ENCODE measurements around the gene GATA3.
"Not testable (repeated sequence)": the region's sequence is repeated elsewhere in the genome, so short reads cannot be mapped to it uniquely, and the experiment has no call there.

The GATA3 gene

GRCh38 chr10:8054494-8055407 lies at the start of gene GATA3:
TSS of gene GATA3 (plus strand) at chr10:8054688. CDS start at chr10:8055656, 968 bp downstream.
- peak; percentile 87 for DNase-seq

GRCh38 chr10:8006274-8006999 lies 48.1 kb upstream of the GATA3 start:
- DNase-seq, result no peak

DNA sequence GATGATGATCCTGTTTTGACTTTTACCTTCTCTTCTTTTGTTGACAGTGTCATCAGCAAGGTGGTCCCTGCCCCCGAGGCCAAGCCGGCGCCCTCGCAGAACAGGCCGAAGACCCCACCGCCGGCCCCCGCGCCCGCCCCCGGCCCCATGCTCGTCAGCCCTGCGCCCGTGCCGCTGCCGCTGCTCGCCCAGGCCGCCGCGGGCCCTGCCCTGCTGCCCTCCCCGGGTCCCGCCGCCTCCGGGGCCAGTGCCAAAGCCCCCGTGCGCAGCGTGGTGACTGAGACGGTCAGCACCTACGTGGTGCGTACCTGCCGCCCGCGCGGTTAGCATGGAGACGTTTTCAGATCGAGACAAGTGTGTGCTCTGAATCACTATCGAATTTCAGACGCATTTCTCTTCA lies 45.5 kb upstream of the GATA3 start:
- no peak for DNase-seq

- no peak for DNase-seq
Observed at GRCh38 chr10:8013006-8013405, 41.5 kb upstream of the GATA3 start.

DNA sequence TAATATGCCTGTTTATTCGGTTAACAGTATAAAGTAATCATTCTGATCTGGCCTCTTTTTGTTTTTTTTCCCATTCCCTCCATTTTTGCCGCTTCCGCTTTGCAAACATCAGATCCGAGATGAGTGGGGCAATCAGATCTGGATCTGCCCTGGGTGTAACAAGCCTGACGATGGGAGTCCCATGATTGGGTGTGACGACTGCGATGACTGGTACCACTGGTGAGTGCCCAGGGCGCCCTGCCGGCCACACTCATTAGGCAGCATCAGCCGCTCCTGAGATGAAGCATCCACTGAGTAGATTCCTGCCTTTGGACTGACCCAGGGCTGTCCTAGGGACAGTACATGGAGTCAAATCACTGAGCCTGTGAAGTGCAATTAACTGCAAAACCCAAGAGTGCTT lies 40.9 kb upstream of the GATA3 start:
- no peak for DNase-seq

- no peak for DNase-seq
Observed at GRCh38 chr10:8014649-8015048, 39.8 kb upstream of the GATA3 start.

DNA sequence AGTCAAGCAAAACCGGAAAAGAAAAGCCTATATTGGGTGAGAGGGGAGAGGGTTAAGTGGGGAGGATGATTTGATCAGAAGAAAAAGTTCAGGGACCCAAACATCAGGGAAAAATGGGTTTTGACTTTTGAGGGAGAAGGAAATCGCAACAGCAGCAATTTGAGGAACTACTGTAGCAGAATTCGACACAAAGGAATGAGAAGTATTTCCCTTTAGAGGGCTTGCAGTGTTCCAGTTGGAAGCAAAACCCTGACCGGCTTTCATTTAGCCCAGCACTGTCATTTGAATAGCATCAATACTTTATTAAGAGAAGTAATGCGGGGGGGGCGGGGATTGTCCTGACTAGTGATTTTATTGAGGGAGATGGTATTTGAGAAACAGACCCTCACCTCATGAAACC lies 37.2 kb upstream of the GATA3 start:
- DNase-seq, result no peak

- DNase-seq, result no peak
Observed at GRCh38 chr10:8023321-8023720, 31.2 kb upstream of the GATA3 start.

- DNase-seq, result no peak
Observed at GRCh38 chr10:8023851-8024250, 30.6 kb upstream of the GATA3 start.

- DNase-seq, result no peak
Observed at GRCh38 chr10:8026349-8027259, 27.9 kb upstream of the GATA3 start.

- not testable (repeated sequence) for DNase-seq
Observed at GRCh38 chr10:8031211-8031610, 23.3 kb upstream of the GATA3 start.

- no peak for DNase-seq
Observed at GRCh38 chr10:8032558-8032957, 21.9 kb upstream of the GATA3 start.

- DNase-seq, result no peak
Observed at GRCh38 chr10:8033812-8034465, 20.5 kb upstream of the GATA3 start.

- no peak for DNase-seq
Observed at GRCh38 chr10:8034466-8035005, 20.0 kb upstream of the GATA3 start.

DNA sequence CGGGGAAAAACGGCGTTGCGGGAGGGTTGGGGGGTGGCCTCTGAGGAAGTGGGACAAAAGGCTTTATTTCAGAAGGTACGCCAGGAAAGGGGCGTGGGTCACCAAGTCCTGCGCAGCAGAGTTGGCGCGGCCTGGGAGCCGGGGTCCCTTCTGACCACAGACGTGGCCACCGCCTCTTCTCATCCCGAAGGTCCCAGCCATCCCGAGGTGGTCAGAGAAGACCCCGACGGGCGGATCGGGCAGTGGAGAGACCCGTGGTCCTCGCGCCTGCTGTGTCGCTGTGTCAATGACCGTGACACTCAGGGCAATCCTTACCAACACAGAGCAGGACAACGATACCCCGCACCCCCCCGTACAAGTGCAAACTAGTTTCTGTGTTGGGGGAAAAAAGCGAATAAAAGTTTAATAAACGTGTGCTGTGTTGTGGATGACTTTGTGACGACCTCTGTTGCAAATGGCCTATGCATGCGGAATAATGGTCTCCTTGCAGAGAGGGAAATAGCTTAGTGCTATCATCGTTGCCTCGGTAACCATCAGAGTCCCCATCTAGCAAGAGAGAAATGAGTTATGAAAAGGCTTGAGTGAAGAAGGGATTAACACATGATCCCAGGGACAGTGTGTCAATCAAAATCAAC lies 19.4 kb upstream of the GATA3 start:
- DNase-seq, result peak; percentile 15

- peak; percentile 1 for DNase-seq
Observed at GRCh38 chr10:8035641-8036470, 18.6 kb upstream of the GATA3 start.

GRCh38 chr10:8036506-8037198 lies 17.8 kb upstream of the GATA3 start:
- DNase-seq, result peak; percentile 3

DNA sequence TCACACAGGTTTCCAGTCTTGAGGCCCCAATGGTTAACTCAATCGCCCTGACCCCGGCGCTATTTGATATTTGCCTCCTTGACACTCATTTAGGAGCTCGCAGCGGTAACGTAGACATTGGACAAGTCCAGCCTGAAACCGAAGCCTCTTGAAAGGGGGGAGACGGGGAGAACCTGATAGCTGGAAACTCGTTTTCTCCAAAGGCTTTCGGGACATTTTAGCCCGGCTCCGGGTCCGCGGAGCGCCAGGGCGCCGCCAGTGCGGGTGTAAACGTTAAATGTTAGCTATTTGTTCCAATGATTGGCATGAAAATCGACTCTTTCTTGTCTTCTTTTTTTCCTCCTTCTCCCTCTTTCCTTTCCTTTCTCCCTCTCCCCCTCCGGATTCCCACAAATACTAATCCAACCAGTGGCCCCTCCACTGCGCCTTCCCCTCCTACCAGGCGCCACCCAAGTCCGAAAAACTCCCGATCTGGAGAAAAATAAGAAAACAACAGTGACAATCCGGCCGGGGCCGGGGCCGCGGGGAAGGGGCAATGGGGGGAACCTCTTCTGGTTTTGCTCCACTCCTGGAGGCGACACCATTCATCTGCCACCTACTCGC lies 17.2 kb upstream of the GATA3 start:
- peak; percentile 16 for DNase-seq

All from CD4-positive, alpha-beta T cell treated with Interleukin-12 subunit alpha and Interleukin-12 subunit beta, for 1 hour (primary cell).